Lower leg skin (tissue), 3 donors: Measurements from ENCODE around the gene APOBEC3H.

Experiments used
- CTCF ChIP-seq, 3 donors: fragments of 450-650 bp; IDR thresholded peaks; one replicate each; pipeline ENCODE4 v1.5.1; 2016; ENCODE audit warnings: antibody characterized with exemption in 3 of 3, mild to moderate bottlenecking in 3 of 3, moderate library complexity in 2 of 3
- POLR2A ChIP-seq, 2 donors: fragments of 450-650 bp; IDR thresholded peaks; one replicate each; pipeline ENCODE4 v1.6.1; 2016 to 2017; ENCODE audit warnings: antibody characterized with exemption in 2 of 2, mild to moderate bottlenecking in 1 of 2, moderate library complexity in 1 of 2

GRCh38 chr22:39101226-39101625, 4.2 kb downstream of the APOBEC3H start:
- no peak for TF ChIP-seq POLR2A (IDR thresholded peaks at IDR 0.05)
- no peak for TF ChIP-seq CTCF (IDR thresholded peaks at IDR 0.05)
